Neural cell (in vitro differentiated cells): ENCODE measurements around the gene CCNY. TPM values are rescaled to one million over a fixed set of nuclear protein-coding genes. Genes with fewer than 3 reads are reported as not detected.

Experiments used
- H2AFZ ChIP-seq: fragments of 200-600, 300-800 bp; sonication (generic), shearing (Covaris generic); 2 replicates; pipeline ENCODE4 v1.6.0; 2014; ENCODE audit warnings: low read depth, mild to moderate bottlenecking, antibody characterized with exemption, low read length, moderate library complexity
- H3F3A ChIP-seq: fragments of 200-600 bp; shearing (Covaris generic); 2 replicates; pipeline ENCODE4 v1.6.1; 2016; ENCODE audit warnings: mild to moderate bottlenecking, moderate library complexity, mixed read lengths, antibody characterized with exemption, low read length; ENCODE audit not compliant: insufficient read depth, poor library complexity, severe bottlenecking
- H3K27ac ChIP-seq: fragments of 200-600, 300-800 bp; sonication (generic), shearing (Covaris generic); 2 replicates; pipeline ENCODE4 v1.5.1; 2014; ENCODE audit warnings: mild to moderate bottlenecking, low read length, moderate library complexity
- H3K27me3 ChIP-seq: fragments of 300-800, 200-600 bp; sonication (generic), shearing (Covaris generic); 2 replicates; pipeline ENCODE4 v1.6.0; 2014; ENCODE audit warnings: mild to moderate bottlenecking, low read depth, low read length, moderate library complexity; ENCODE audit not compliant: insufficient read depth
- H3K36me3 ChIP-seq: fragments of 300-800, 200-600 bp; sonication (generic), shearing (Covaris generic); 2 replicates; pipeline ENCODE4 v1.5.1; 2014; ENCODE audit warnings: mild to moderate bottlenecking, antibody characterized with exemption, low read length, moderate library complexity; ENCODE audit not compliant: insufficient read depth
- H3K4me2 ChIP-seq: fragments of 300-800, 200-600 bp; sonication (generic), shearing (Covaris generic); 2 replicates; pipeline ENCODE4 v1.6.0; 2014; ENCODE audit warnings: mild to moderate bottlenecking, low read length
- H3K4me3 ChIP-seq: fragments of 300-800, 200-600 bp; sonication (generic), shearing (Covaris generic); 2 replicates; pipeline ENCODE4 v1.5.1; 2014; ENCODE audit warnings: mild to moderate bottlenecking, low read length, moderate library complexity
- H3K79me2 ChIP-seq: fragments of 200-600 bp; shearing (Covaris generic); replicated peaks from 2 replicates; pipeline ENCODE4 v1.6.0; 2014; ENCODE audit warnings: mild to moderate bottlenecking, low read length, moderate library complexity; ENCODE audit not compliant: insufficient read depth
- H3K9ac ChIP-seq: fragments of 300-800, 200-600 bp; sonication (generic), shearing (Covaris generic); 2 replicates; pipeline ENCODE4 v1.6.1; 2016; ENCODE audit warnings: mild to moderate bottlenecking, low read length, mixed read lengths
- H3K9me2 ChIP-seq: fragments of 200-600 bp; shearing (Covaris generic); 2 replicates; pipeline ENCODE4 v1.6.1; 2016; ENCODE audit warnings: mild to moderate bottlenecking, low read length, mixed read lengths; ENCODE audit not compliant: insufficient read depth
- H3K9me3 ChIP-seq: fragments of 200-600, 300-800 bp; sonication (generic), shearing (Covaris generic); 2 replicates; pipeline ENCODE4 v1.6.1; 2016; ENCODE audit warnings: mild to moderate bottlenecking, mixed run types, low read length, moderate library complexity, mixed read lengths
- H4K20me1 ChIP-seq: fragments of 200-600 bp; shearing (Covaris generic); 2 replicates; pipeline ENCODE4 v1.6.1; 2016; ENCODE audit warnings: mild to moderate bottlenecking, mixed run types; ENCODE audit not compliant: insufficient read depth
- CTCF ChIP-seq: fragments of 450-650 bp; IDR thresholded peaks from 2 replicates; pipeline ENCODE4 v1.5.1; 2014; ENCODE audit warnings: antibody characterized with exemption, mild to moderate bottlenecking, moderate library complexity; ENCODE audit not compliant: poor library complexity, severe bottlenecking
- EP300 ChIP-seq: fragments of 450-650 bp; conservative IDR thresholded peaks from 2 replicates; pipeline ENCODE4 v1.6.1; 2014; ENCODE audit warnings: antibody characterized with exemption, mild to moderate bottlenecking, moderate library complexity; ENCODE audit not compliant: poor library complexity, severe bottlenecking
- EZH2 ChIP-seq: fragments of 200-600, 300-800 bp; shearing (Covaris generic), sonication (generic); IDR thresholded peaks from 2 replicates; pipeline ENCODE4 v1.6.1; 2014; ENCODE audit warnings: antibody characterized with exemption, low read length, borderline replicate concordance, mild to moderate bottlenecking; ENCODE audit not compliant: insufficient read depth, poor library complexity, severe bottlenecking
- MXI1 ChIP-seq: fragments of 450-650 bp; conservative IDR thresholded peaks from 2 replicates; pipeline ENCODE4 v1.6.1; 2014; ENCODE audit warnings: antibody characterized with exemption, mild to moderate bottlenecking; ENCODE audit not compliant: poor library complexity, severe bottlenecking
- POLR2AphosphoS5 ChIP-seq: IDR thresholded peaks from 2 replicates; pipeline ENCODE4 v1.6.1; 2012
- RAD21 ChIP-seq: fragments of 450-650 bp; conservative IDR thresholded peaks from 2 replicates; pipeline ENCODE4 v1.6.1; 2014; ENCODE audit warnings: antibody characterized with exemption, mild to moderate bottlenecking, moderate library complexity
- REST ChIP-seq: IDR thresholded peaks from 2 replicates; pipeline ENCODE4 v1.6.1; 2012; ENCODE audit warnings: borderline replicate concordance
- SMC3 ChIP-seq: fragments of 450-650 bp; conservative IDR thresholded peaks from 2 replicates; pipeline ENCODE4 v1.6.1; 2014; ENCODE audit warnings: antibody characterized with exemption, mild to moderate bottlenecking, moderate library complexity; ENCODE audit not compliant: poor library complexity
- TAF1 ChIP-seq: IDR thresholded peaks from 2 replicates; pipeline ENCODE4 v1.6.1; 2012; ENCODE audit warnings: low read depth
- polyA plus RNA-seq: library from polyadenylated mRNA; depleted of rRNA; stranded (reverse); fragments of >200 nt; gene quantifications from 2 replicates; pipeline ENCODE4 v1.2.3, GENCODE V29; 2014

CCNY gene
- polyA plus RNA-seq, 1 donor from 2014 or later: 36.4 TPM

- Histone ChIP-seq H3K4me2 (no peak overlapping the region), H2AFZ (no peak overlapping the region), H3K9me2 (no peaks in the 10 kb centered on the region), H3K27me3 (no peaks in the 10 kb centered on the region), H3F3A (no peaks in the 10 kb centered on the region), H3K79me2 (no peaks in the 10 kb centered on the region), H3K4me3 (no peak overlapping the region), H3K9ac (no peak overlapping the region), H3K9me3 (peaks cover 3% of the 10 kb centered on the region), H4K20me1 (no peaks in the 10 kb centered on the region), H3K27ac (no peak overlapping the region), H3K36me3 (no peaks in the 10 kb centered on the region)
- no peak for TF ChIP-seq POLR2AphosphoS5
- no peak for TF ChIP-seq MXI1
- no peak for TF ChIP-seq REST
- no peak for TF ChIP-seq EZH2
- no peak for TF ChIP-seq SMC3
- no peak for TF ChIP-seq RAD21
- TF ChIP-seq TAF1: no peak
- TF ChIP-seq EP300: no peak
- TF ChIP-seq CTCF: no peak
Observed at GRCh38 chr10:35594115-35595079, 258.1 kb downstream of the CCNY start.

DNA sequence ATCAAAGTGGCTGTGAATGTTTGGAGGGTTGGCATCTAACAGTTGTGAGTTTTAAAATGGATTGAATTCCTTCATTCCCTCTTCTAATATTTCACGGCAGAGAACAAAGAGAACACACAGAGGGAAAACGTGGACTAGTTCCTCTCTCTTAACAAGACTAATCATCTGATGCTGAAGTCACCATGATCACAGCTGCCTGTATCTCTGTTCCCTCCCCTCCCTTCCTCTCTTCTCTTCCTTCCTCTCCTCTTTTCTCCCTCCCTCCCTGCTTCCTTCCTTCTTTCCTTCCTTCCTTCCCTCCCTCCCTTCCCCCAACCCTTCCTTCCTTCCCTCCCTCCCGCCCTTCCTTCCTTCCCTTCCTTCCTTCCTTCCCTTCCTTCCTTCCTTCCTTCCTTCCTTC is 258.8 kb downstream of the CCNY start:
- no peaks in the 10 kb centered on the region for H3K36me3 ChIP-seq
- H3F3A ChIP-seq: no peaks in the 10 kb centered on the region
- no peak overlapping the region for H3K4me3 ChIP-seq
- H3K9me3 ChIP-seq: peaks cover 3% of the 10 kb centered on the region
- no peaks in the 10 kb centered on the region for H3K27me3 ChIP-seq
- H3K79me2 ChIP-seq: no peaks in the 10 kb centered on the region
- H2AFZ ChIP-seq: no peak overlapping the region
- H4K20me1 ChIP-seq: no peaks in the 10 kb centered on the region
- no peak overlapping the region for H3K4me2 ChIP-seq
- H3K9ac ChIP-seq: no peak overlapping the region
- TF ChIP-seq SMC3 (no peak), POLR2AphosphoS5 (no peak), CTCF (no peak), REST (no peak), EP300 (no peak), RAD21 (no peak), MXI1 (no peak), TAF1 (no peak), EZH2 (no peak)
- H3K27ac ChIP-seq: no peak overlapping the region
- H3K9me2 ChIP-seq: no peaks in the 10 kb centered on the region
